Endometrial microvascular endothelial cells (primary cell): Measurements from ENCODE around the gene MAPRE2. TPM values are rescaled to one million over a fixed set of nuclear protein-coding genes. Genes with fewer than 3 reads are reported as not detected.

ENCODE experiments used
- in situ Hi-C: cut with HindIII; loops from 2 replicates; pipeline ENCODE4 v1.10.0; 2017; ENCODE audit warnings: low sequenced_read_pairs, low pct_unique_long_range_greater_than_20kb; ENCODE audit errors: inconsistent ontology term
- total RNA-seq: library from RNA; depleted of rRNA; stranded (reverse); fragments of >200 nt; gene quantifications from one replicate; pipeline ENCODE4 v1.2.3, GENCODE V29; 2015; ENCODE audit errors: inconsistent ontology term

MAPRE2 gene
- total RNA-seq, 1 donor from 2014 or later: 64.9 TPM

GRCh38 chr18:35189510-35189909 is 148.3 kb downstream of the MAPRE2 start:
- in situ Hi-C loops: no loop called here

GRCh38 chr18:35190948-35191697 is 149.9 kb downstream of the MAPRE2 start:
- in situ Hi-C loops: no loop called here

GRCh38 chr18:35191698-35192025 is 150.4 kb downstream of the MAPRE2 start:
- in situ Hi-C loops: no loop called here

GRCh38 chr18:35192415-35192814 is 151.2 kb downstream of the MAPRE2 start:
- in situ Hi-C loops: no loop called here

Other genes starting within 250 kb of the MAPRE2 start
- 1.6 TPM for gene ZNF397, start 199.6 kb downstream of the MAPRE2 start, total RNA-seq
- 15.1 TPM for gene ZSCAN30, start 248.8 kb downstream of the MAPRE2 start, total RNA-seq